GM18868 (cell line): Measurements from ENCODE around the gene POLR2L.

ENCODE experiments used
- ATAC-seq: cut with Tn5 transposase; IDR thresholded peaks from one replicate; pipeline ENCODE4 v1.9.1; 2021; ENCODE audit warnings: mild to moderate bottlenecking, moderate library complexity; ENCODE audit not compliant: unreplicated experiment

Gene POLR2L

GRCh38 chr11:855796-856195 lies 13.5 kb upstream of the POLR2L start:
- no peak for ATAC-seq

- ATAC-seq = no peak
Observed at GRCh38 chr11:855330-855674, 13.0 kb upstream of the POLR2L start.

- ATAC-seq = no peak
Observed at GRCh38 chr11:854601-855329, 12.4 kb upstream of the POLR2L start.

- ATAC-seq = no peak
Observed at GRCh38 chr11:853682-854448, 11.5 kb upstream of the POLR2L start.

GRCh38 chr11:852762-853161 lies 10.4 kb upstream of the POLR2L start:
- no peak for ATAC-seq

- ATAC-seq = no peak
Observed at GRCh38 chr11:850775-851763, 8.7 kb upstream of the POLR2L start.

- ATAC-seq = no peak
Observed at GRCh38 chr11:849951-850774, 7.8 kb upstream of the POLR2L start.

GRCh38 chr11:849104-849824 lies 6.9 kb upstream of the POLR2L start:
- ATAC-seq = no peak

- no peak for ATAC-seq
Observed at GRCh38 chr11:848380-848931, 6.1 kb upstream of the POLR2L start.

GRCh38 chr11:847876-848275 lies 5.5 kb upstream of the POLR2L start:
- ATAC-seq = no peak

- ATAC-seq = no peak
Observed at GRCh38 chr11:846496-847098, 4.3 kb upstream of the POLR2L start.

- ATAC-seq = no peak
Observed at GRCh38 chr11:845872-846495, 3.7 kb upstream of the POLR2L start.

- ATAC-seq = no peak
Observed at GRCh38 chr11:844693-845644, 2.6 kb upstream of the POLR2L start.

GRCh38 chr11:843818-844692 lies 1.7 kb upstream of the POLR2L start:
- no peak for ATAC-seq

- no peak for ATAC-seq
Observed at GRCh38 chr11:843086-843734, 881 bp upstream of the POLR2L start.

GRCh38 chr11:841981-842369 lies 354 bp downstream of the POLR2L start:
- ATAC-seq = peak; percentile 14
